HG03469 (cell line): ENCODE measurements around the gene ITPR1.
"Not testable (repeated sequence)": the region's sequence is repeated elsewhere in the genome, so short reads cannot be mapped to it uniquely, and the experiment has no call there.

Experiments
- ATAC-seq: cut with Tn5 transposase; IDR thresholded peaks from one replicate; pipeline ENCODE4 v1.9.1; 2021; ENCODE audit warnings: mild to moderate bottlenecking, moderate library complexity, moderate number of reproducible peaks; ENCODE audit not compliant: unreplicated experiment

Gene ITPR1

GRCh38 chr3:4752201-4753072 lies 259.3 kb downstream of the ITPR1 start:
- ATAC-seq = no peak

- no peak for ATAC-seq
Measured at GRCh38 chr3:4753073-4753691, 260.0 kb downstream of the ITPR1 start.

GRCh38 chr3:4754180-4755086 lies 261.3 kb downstream of the ITPR1 start:
- ATAC-seq = peak; percentile 81

GRCh38 chr3:4755566-4755965 lies 262.4 kb downstream of the ITPR1 start:
- no peak for ATAC-seq

- ATAC-seq = no peak
Measured at GRCh38 chr3:4756057-4756775, 263.1 kb downstream of the ITPR1 start.

- no peak for ATAC-seq
Measured at GRCh38 chr3:4756855-4757574, 263.9 kb downstream of the ITPR1 start.

- no peak for ATAC-seq
Measured at GRCh38 chr3:4757575-4758248, 264.6 kb downstream of the ITPR1 start.

GRCh38 chr3:4758249-4758860 lies 265.2 kb downstream of the ITPR1 start:
- no peak for ATAC-seq

GRCh38 chr3:4758957-4759656 lies 266.0 kb downstream of the ITPR1 start:
- no peak for ATAC-seq

GRCh38 chr3:4759689-4760312 lies 266.7 kb downstream of the ITPR1 start:
- no peak for ATAC-seq

- no peak for ATAC-seq
Measured at GRCh38 chr3:4761759-4762158, 268.6 kb downstream of the ITPR1 start.

GRCh38 chr3:4762481-4763230 lies 269.5 kb downstream of the ITPR1 start:
- ATAC-seq = not testable (repeated sequence)

- no peak for ATAC-seq
Measured at GRCh38 chr3:4763604-4764247, 270.6 kb downstream of the ITPR1 start.

- no peak for ATAC-seq
Measured at GRCh38 chr3:4765212-4765611, 272.1 kb downstream of the ITPR1 start.

- ATAC-seq = no peak
Measured at GRCh38 chr3:4766263-4766662, 273.1 kb downstream of the ITPR1 start.

GRCh38 chr3:4766716-4767499 lies 273.8 kb downstream of the ITPR1 start:
- ATAC-seq = no peak
